Neural progenitor cell (in vitro differentiated cells): Measurements from ENCODE around the gene CD44.

Experiments
- EZH2 ChIP-seq: fragments of 200-600 bp; sonication (generic); IDR thresholded peaks from 2 replicates; pipeline ENCODE4 v1.6.1; 2017; ENCODE audit warnings: antibody characterized with exemption, mild to moderate bottlenecking, moderate library complexity
- EZH2phosphoT487 ChIP-seq: fragments of 200-600 bp; sonication (generic); IDR thresholded peaks from 2 replicates; pipeline ENCODE4 v1.6.1; 2017; ENCODE audit warnings: antibody characterized with exemption
- TF ChIP-seq, protein P1 (sequence below): fragments of 200-600 bp; sonication (generic); IDR thresholded peaks from 2 replicates; pipeline ENCODE4 v1.5.1; 2017; ENCODE audit warnings: antibody characterized with exemption, mild to moderate bottlenecking

DNA sequence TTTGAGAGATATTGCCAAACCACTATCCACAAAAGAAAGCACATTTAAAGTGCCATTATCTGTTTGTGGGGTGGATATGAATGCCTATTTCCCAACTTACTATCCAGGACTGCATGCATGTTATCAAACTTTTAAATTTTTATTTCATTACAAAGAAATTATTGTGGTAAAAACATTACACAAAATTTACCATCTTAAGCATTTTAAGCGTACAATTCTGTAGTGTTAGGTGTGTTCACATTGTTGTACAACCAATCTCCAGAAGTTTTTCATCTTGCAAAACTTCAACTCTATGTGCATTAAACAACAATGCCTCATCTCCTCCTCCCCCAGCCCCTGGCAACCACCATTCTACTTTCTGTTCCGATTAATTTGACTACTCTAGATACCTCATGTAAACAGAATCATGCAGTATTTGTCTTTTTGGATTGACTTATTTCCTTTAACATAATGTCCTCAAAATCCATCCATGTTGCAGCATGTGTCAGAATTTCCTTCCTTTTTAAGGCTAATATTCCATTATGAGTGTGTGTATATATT lies 17.6 kb upstream of the CD44 start:
- TF ChIP-seq, protein P1, sequence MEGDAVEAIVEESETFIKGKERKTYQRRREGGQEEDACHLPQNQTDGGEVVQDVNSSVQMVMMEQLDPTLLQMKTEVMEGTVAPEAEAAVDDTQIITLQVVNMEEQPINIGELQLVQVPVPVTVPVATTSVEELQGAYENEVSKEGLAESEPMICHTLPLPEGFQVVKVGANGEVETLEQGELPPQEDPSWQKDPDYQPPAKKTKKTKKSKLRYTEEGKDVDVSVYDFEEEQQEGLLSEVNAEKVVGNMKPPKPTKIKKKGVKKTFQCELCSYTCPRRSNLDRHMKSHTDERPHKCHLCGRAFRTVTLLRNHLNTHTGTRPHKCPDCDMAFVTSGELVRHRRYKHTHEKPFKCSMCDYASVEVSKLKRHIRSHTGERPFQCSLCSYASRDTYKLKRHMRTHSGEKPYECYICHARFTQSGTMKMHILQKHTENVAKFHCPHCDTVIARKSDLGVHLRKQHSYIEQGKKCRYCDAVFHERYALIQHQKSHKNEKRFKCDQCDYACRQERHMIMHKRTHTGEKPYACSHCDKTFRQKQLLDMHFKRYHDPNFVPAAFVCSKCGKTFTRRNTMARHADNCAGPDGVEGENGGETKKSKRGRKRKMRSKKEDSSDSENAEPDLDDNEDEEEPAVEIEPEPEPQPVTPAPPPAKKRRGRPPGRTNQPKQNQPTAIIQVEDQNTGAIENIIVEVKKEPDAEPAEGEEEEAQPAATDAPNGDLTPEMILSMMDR: no peak
- TF ChIP-seq EZH2 (no peak), EZH2phosphoT487 (no peak)
